Osteoblast (primary cell): ENCODE results near the gene FKBP11. TPM values are rescaled to one million over a fixed set of nuclear protein-coding genes. Genes with fewer than 3 reads are reported as not detected.
"Not testable (repeated sequence)": the region's sequence is repeated elsewhere in the genome, so short reads cannot be mapped to it uniquely, and the experiment has no call there.

ENCODE experiments used
- DNase-seq: peaks from one replicate; pipeline ENCODE4 v3.0.0; 2011; ENCODE audit warnings: low spot score, mixed read lengths; ENCODE audit not compliant: insufficient read length; ENCODE audit errors: missing footprints
- H2AFZ ChIP-seq: 2 replicates; pipeline ENCODE4 v1.6.0; 2011; ENCODE audit warnings: mild to moderate bottlenecking, low read length
- H3K27ac ChIP-seq: 2 replicates; pipeline ENCODE4 v1.5.1; 2011; ENCODE audit warnings: mild to moderate bottlenecking, low read depth, low read length, moderate library complexity
- H3K27me3 ChIP-seq: 2 replicates; pipeline ENCODE4 v1.6.0; 2012; ENCODE audit warnings: mild to moderate bottlenecking, control low read depth, inconsistent platforms, low read length, moderate library complexity; ENCODE audit not compliant: insufficient read depth
- H3K36me3 ChIP-seq: 2 replicates; pipeline ENCODE4 v1.5.1; 2011; ENCODE audit warnings: mild to moderate bottlenecking, low read length, control low read depth, moderate library complexity; ENCODE audit not compliant: insufficient read depth
- H3K4me1 ChIP-seq: 2 replicates; pipeline ENCODE4 v1.5.1; 2011; ENCODE audit warnings: mild to moderate bottlenecking, low read length, control low read depth, moderate library complexity; ENCODE audit not compliant: insufficient read depth
- H3K4me2 ChIP-seq: 2 replicates; pipeline ENCODE4 v1.6.0; 2011; ENCODE audit warnings: mild to moderate bottlenecking, low read length; ENCODE audit not compliant: insufficient read depth
- H3K4me3 ChIP-seq: fragments of 200-600 bp; sonication (generic); 3 replicates; pipeline ENCODE4 v1.5.1; 2012; ENCODE audit warnings: mild to moderate bottlenecking, low read length, inconsistent platforms; ENCODE audit not compliant: insufficient read depth
- H3K79me2 ChIP-seq: 2 replicates; pipeline ENCODE4 v1.6.0; 2012; ENCODE audit warnings: mild to moderate bottlenecking, low read length, control low read depth, inconsistent platforms; ENCODE audit not compliant: insufficient read depth
- H3K9me3 ChIP-seq: 2 replicates; pipeline ENCODE4 v1.5.1; 2011; ENCODE audit warnings: low read depth, low read length, control low read depth
- H4K20me1 ChIP-seq: 2 replicates; pipeline ENCODE4 v1.6.0; 2012; ENCODE audit warnings: mild to moderate bottlenecking, low read length, control low read depth; ENCODE audit not compliant: insufficient read depth
- small RNA-seq: library from RNA; depleted of rRNA; stranded (forward); fragments of <200 nt; gene quantifications from one replicate; pipeline ENCODE3, GENCODE V24; 2012
- total RNA-seq: library from RNA; depleted of rRNA; stranded (reverse); fragments of >200 nt; gene quantifications from 2 replicates; pipeline ENCODE4 v1.2.3, GENCODE V29; 2012
- TF ChIP-seq, protein P1 (sequence below): IDR thresholded peaks from 2 replicates; pipeline ENCODE4 v1.5.1; 2011; ENCODE audit warnings: mild to moderate bottlenecking, low read depth, low read length, moderate library complexity; ENCODE audit errors: extremely low read depth

Gene FKBP11
- total RNA-seq, 1 donor, result 31.8 TPM

DNA sequence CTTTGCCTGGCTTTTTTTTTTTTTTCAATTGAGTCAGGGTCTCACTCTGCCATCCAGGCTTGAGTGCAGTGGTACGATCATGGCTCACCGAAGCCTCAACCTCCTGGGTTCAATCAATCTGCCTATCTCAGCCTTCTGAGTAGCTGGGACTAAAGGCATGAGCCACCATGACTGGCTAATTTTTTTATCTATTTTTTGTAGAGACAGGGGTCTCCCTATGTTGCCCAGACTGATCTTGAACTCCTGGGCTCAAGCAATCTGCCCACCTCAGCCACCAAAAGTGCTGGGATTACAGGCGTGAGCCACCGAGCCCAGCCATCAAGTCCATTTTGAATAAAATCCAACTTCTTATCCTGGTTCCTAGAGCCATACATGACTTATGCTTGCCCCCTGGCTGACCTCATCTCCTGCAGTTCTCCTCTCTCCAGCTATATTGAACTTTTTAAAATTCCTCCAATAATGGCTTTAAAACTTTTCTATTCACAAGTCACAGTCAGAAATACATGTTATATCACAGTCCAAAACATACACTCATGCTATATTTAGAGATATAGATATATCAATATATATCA lies 49.3 kb downstream of the FKBP11 start:
- peaks cover 3% of the 10 kb centered on the region for H3K4me1 ChIP-seq
- no peaks in the 10 kb centered on the region for H3K36me3 ChIP-seq
- no peaks in the 10 kb centered on the region for H3K79me2 ChIP-seq
- no peak overlapping the region for H3K4me2 ChIP-seq
- H4K20me1 ChIP-seq, result no peaks in the 10 kb centered on the region
- peaks cover 12% of the 10 kb centered on the region for H3K27me3 ChIP-seq
- TF ChIP-seq, protein P1, sequence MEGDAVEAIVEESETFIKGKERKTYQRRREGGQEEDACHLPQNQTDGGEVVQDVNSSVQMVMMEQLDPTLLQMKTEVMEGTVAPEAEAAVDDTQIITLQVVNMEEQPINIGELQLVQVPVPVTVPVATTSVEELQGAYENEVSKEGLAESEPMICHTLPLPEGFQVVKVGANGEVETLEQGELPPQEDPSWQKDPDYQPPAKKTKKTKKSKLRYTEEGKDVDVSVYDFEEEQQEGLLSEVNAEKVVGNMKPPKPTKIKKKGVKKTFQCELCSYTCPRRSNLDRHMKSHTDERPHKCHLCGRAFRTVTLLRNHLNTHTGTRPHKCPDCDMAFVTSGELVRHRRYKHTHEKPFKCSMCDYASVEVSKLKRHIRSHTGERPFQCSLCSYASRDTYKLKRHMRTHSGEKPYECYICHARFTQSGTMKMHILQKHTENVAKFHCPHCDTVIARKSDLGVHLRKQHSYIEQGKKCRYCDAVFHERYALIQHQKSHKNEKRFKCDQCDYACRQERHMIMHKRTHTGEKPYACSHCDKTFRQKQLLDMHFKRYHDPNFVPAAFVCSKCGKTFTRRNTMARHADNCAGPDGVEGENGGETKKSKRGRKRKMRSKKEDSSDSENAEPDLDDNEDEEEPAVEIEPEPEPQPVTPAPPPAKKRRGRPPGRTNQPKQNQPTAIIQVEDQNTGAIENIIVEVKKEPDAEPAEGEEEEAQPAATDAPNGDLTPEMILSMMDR, result no peak
- H3K27ac ChIP-seq, result no peak overlapping the region
- no peaks in the 10 kb centered on the region for H3K9me3 ChIP-seq
- no peak overlapping the region for H3K4me3 ChIP-seq
- H2AFZ ChIP-seq, result no peak overlapping the region
- DNase-seq, result no peak

DNA sequence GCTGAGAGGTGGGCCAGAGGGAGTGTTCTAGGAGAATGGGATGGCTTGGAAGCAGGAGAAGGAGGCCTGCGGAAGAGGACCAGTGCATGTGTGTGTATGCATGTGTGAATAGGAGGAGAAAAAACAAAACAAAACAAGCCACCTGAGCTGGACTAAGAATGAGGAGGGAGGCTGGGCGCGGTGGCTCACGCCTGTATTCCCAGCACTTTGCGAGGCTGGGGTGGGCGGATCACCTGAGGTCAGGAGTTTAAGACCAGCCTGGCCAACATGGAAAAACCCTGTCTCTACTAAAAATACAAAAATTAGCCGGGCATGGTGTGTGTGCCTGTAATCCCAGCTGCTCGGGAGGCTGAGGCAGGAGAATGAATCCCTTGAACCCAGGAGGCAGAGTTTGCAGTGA lies 51.8 kb downstream of the FKBP11 start:
- not testable (repeated sequence) for H3K4me2 ChIP-seq, DNase-seq, H3K4me1 ChIP-seq, H3K9me3 ChIP-seq, H3K27me3 ChIP-seq, H3K79me2 ChIP-seq, H3K36me3 ChIP-seq, H4K20me1 ChIP-seq, H2AFZ ChIP-seq, H3K27ac ChIP-seq, H3K4me3 ChIP-seq

- Histone ChIP-seq H2AFZ (peak overlapping the region; percentile 8), H3K9me3 (no peaks in the 10 kb centered on the region), H3K4me1 (peaks cover 3% of the 10 kb centered on the region), H3K27me3 (no peaks in the 10 kb centered on the region), H3K79me2 (no peaks in the 10 kb centered on the region), H4K20me1 (no peaks in the 10 kb centered on the region), H3K36me3 (no peaks in the 10 kb centered on the region), H3K4me2 (peak overlapping the region; percentile 28), H3K27ac (no peak overlapping the region), H3K4me3 (no peak overlapping the region)
- TF ChIP-seq, protein P1, result no peak
- no peak for DNase-seq
Measured at GRCh38 chr12:48873096-48873495, 52.2 kb downstream of the FKBP11 start.

Small RNAs within 50 kb of the gene (small RNA-seq; reads per million reads assigned to genes)
- gene AC073610.1 (not detected), gene RNU6-600P (not detected)

Other genes with a start within 250 kb of the FKBP11 start
- 37.4 and 48.1 TPM in 2 replicates for gene KANSL2, start 243.3 kb downstream of the FKBP11 start, total RNA-seq
- gene CCNT1, start 208.8 kb downstream of the FKBP11 start, total RNA-seq, result 25.0 and 32.1 TPM in 2 replicates
- gene ADCY6, start 136.4 kb downstream of the FKBP11 start, total RNA-seq, result 30.8 and 33.0 TPM in 2 replicates
- gene CACNB3, start 107.0 kb downstream of the FKBP11 start, total RNA-seq, result 10.9 and 15.2 TPM in 2 replicates
- gene DDX23, start 73.3 kb downstream of the FKBP11 start, total RNA-seq, result 48.6 and 53.6 TPM in 2 replicates
- 0.29 and 0.36 TPM in 2 replicates for gene RND1, start 59.6 kb downstream of the FKBP11 start, total RNA-seq
- 51.9 and 53.9 TPM in 2 replicates for gene ARF3, start 32.0 kb upstream of the FKBP11 start, total RNA-seq
- 0.29 and 0.36 TPM in 2 replicates for gene WNT10B, start 46.2 kb upstream of the FKBP11 start, total RNA-seq
- not detected in 2 replicates for gene WNT1, start 52.8 kb upstream of the FKBP11 start, total RNA-seq
- under 0.01 and 0.29 TPM in 2 replicates for gene DDN, start 73.9 kb upstream of the FKBP11 start, total RNA-seq
- gene PRKAG1, start 93.3 kb upstream of the FKBP11 start, total RNA-seq, result 81.3 and 89.0 TPM in 2 replicates
- 24.6 and 28.6 TPM in 2 replicates for gene KMT2D, start 135.3 kb upstream of the FKBP11 start, total RNA-seq
- gene RHEBL1, start 144.5 kb upstream of the FKBP11 start, total RNA-seq, result 0.72 and 0.88 TPM in 2 replicates
- under 0.01 TPM in 1 of 2 replicates, not detected in the other for gene DHH, start 169.3 kb upstream of the FKBP11 start, total RNA-seq
- 57.2 and 60.4 TPM in 2 replicates for gene LMBR1L, start 185.4 kb upstream of the FKBP11 start, total RNA-seq
- 578 and 616 TPM in 2 replicates for gene TUBA1B, start 205.9 kb upstream of the FKBP11 start, total RNA-seq